A549 (cell line): Measurements from ENCODE around the gene ACO2. TPM values are rescaled to one million over a fixed set of nuclear protein-coding genes. Genes with fewer than 3 reads are reported as not detected.

Source experiments
- ATAC-seq, 2 experiments: fragments of 200-7000 bp in 1 of 2; fragments of >200 bp in 1 of 2; cut with Nextera tagmentation in 1 of 2; cut with Tn5 transposase in 1 of 2; 3 replicates each; pipeline versions ENCODE4 v1.8.0 to v1.9.1; 2018 to 2020; ENCODE audit warnings: mild to moderate bottlenecking in 1 of 2, moderate library complexity in 1 of 2
- CTCF ChIA-PET: fragments of 300-600 bp; sonication (Branson Sonifier 250); formaldehyde crosslinking; extraction: SDS; loops from one replicate; lab custom pipeline; 2021; ENCODE audit warnings: antibody characterized with exemption, inconsistent platforms; lab: Yijun Ruan, JAX
- POLR2A ChIA-PET: fragments of 350-600 bp; formaldehyde crosslinking; extraction: SDS; loops from one replicate; lab custom pipeline; 2021; ENCODE audit warnings: antibody characterized with exemption, inconsistent platforms; lab: Yijun Ruan, JAX
- DNase-seq, 2 experiments: peaks; one replicate each; pipeline versions ENCODE4 v3.0.0 to v3.0.0-alpha.2; 2011 to 2016; ENCODE audit warnings: low read depth in 1 of 2, low spot score in 1 of 2
- FAIRE-seq: peaks from 2 replicates; lab custom pipeline; 2011; peaks lifted over from hg19 to GRCh38; lab: Jason Lieb, UNC
- H3K27ac ChIP-seq, 2 experiments: fragments of >200 bp; sonication (Bioruptor Twin); formaldehyde crosslinking; 3 replicates each; pipeline ENCODE4 v1.5.1; 2016 to 2017
- H3K4me1 ChIP-seq: fragments of >200 bp; sonication (Bioruptor Twin); formaldehyde crosslinking; 3 replicates; pipeline ENCODE4 v1.6.1; 2016
- H3K4me2 ChIP-seq: fragments of >200 bp; sonication (Bioruptor Twin); formaldehyde crosslinking; 3 replicates; pipeline ENCODE4 v1.6.1; 2016
- H3K4me3 ChIP-seq: fragments of >200 bp; sonication (Bioruptor Twin); formaldehyde crosslinking; 3 replicates; pipeline ENCODE4 v1.5.1; 2016
- H3K9me3 ChIP-seq: fragments of >200 bp; sonication (Bioruptor Twin); formaldehyde crosslinking; 3 replicates; pipeline ENCODE4 v1.6.1; 2016
- ATOH8 ChIP-seq: fragments of 250-450 bp; sonication (Bioruptor Pico); IDR thresholded peaks from 2 replicates; pipeline ENCODE4 v1.5.0; 2020; ENCODE audit warnings: low read depth, mild to moderate bottlenecking, moderate library complexity
- BCL3 ChIP-seq: fragments of >200 bp; sonication (Bioruptor Twin); formaldehyde crosslinking; IDR thresholded peaks from 3 replicates; pipeline ENCODE4 v1.6.1; 2016
- CBX2 ChIP-seq: fragments of 200-600 bp; sonication (generic); IDR thresholded peaks from 2 replicates; pipeline ENCODE4 v1.6.1; 2016; ENCODE audit warnings: low read depth, mild to moderate bottlenecking, borderline replicate concordance
- CBX8 ChIP-seq: fragments of 200-600 bp; sonication (generic); IDR thresholded peaks from 2 replicates; pipeline ENCODE4 v1.6.1; 2016
- CEBPB ChIP-seq, 2 experiments: fragments of >200 bp in 1 of 2; sonication (Bioruptor Twin) in 1 of 2; formaldehyde crosslinking in 1 of 2; IDR thresholded peaks; 2 replicates each; pipeline ENCODE4 v1.6.1; 2012 to 2016
- CTCF ChIP-seq: fragments of >200 bp; sonication (Bioruptor Twin); formaldehyde crosslinking; IDR thresholded peaks from 3 replicates; pipeline ENCODE4 v1.5.1; 2016
- EHF ChIP-seq: fragments of 250-450 bp; sonication (Bioruptor Pico); IDR thresholded peaks from 2 replicates; pipeline ENCODE4 v1.5.0; 2020; ENCODE audit warnings: mild to moderate bottlenecking
- EHMT2 ChIP-seq: fragments of 200-600 bp; sonication (generic); IDR thresholded peaks from 2 replicates; pipeline ENCODE4 v1.6.1; 2016; ENCODE audit warnings: antibody characterized with exemption, low read depth, mild to moderate bottlenecking, moderate library complexity
- EP300 ChIP-seq, 2 experiments: fragments of >200 bp; sonication (Bioruptor Twin); formaldehyde crosslinking; IDR thresholded peaks; 2 replicates in 1 of 2; 3 replicates in 1 of 2; pipeline ENCODE4 v1.6.1; 2016 to 2017
- ESRRA ChIP-seq: fragments of 150-350 bp; IDR thresholded peaks from 2 replicates; pipeline ENCODE4 v1.6.1; 2014; ENCODE audit warnings: mild to moderate bottlenecking, low read length, borderline replicate concordance
- FOSL2 ChIP-seq, 2 experiments: fragments of 450-650 bp in 1 of 2; fragments of >200 bp in 1 of 2; sonication (Bioruptor Twin) in 1 of 2; formaldehyde crosslinking; IDR thresholded peaks; 2 replicates each; pipeline versions ENCODE4 v1.5.0 to v1.6.1; 2016 to 2020; ENCODE audit warnings: mild to moderate bottlenecking in 1 of 2, moderate library complexity in 1 of 2
- HOXA7 ChIP-seq: fragments of 250-450 bp; sonication (Bioruptor Pico); IDR thresholded peaks from 2 replicates; pipeline ENCODE4 v1.5.0; 2020; ENCODE audit warnings: mild to moderate bottlenecking, moderate library complexity
- KDM1A ChIP-seq: fragments of 200-600 bp; sonication (generic); IDR thresholded peaks from 2 replicates; pipeline ENCODE4 v1.6.1; 2016; ENCODE audit warnings: low read depth, mild to moderate bottlenecking
- MAFK ChIP-seq: fragments of 450-650 bp; IDR thresholded peaks from 2 replicates; pipeline ENCODE4 v1.6.1; 2014; ENCODE audit not compliant: partially characterized antibody
- PBX3 ChIP-seq: IDR thresholded peaks from 2 replicates; pipeline ENCODE4 v1.6.1; 2012
- POLR2AphosphoS2 ChIP-seq: conservative IDR thresholded peaks from 2 replicates; pipeline ENCODE4 v1.6.1; 2012; ENCODE audit warnings: low read length, improper control_type of control experiment, inconsistent platforms
- REST ChIP-seq: fragments of 200-600 bp; sonication (generic); IDR thresholded peaks from 2 replicates; pipeline ENCODE4 v1.6.1; 2016; ENCODE audit warnings: antibody characterized with exemption, mild to moderate bottlenecking, moderate library complexity
- TFCP2L1 ChIP-seq: fragments of 250-450 bp; sonication (Bioruptor Pico); IDR thresholded peaks from 2 replicates; pipeline ENCODE4 v1.5.0; 2021; ENCODE audit warnings: mild to moderate bottlenecking
- USF2 ChIP-seq: fragments of 450-650 bp; IDR thresholded peaks from 2 replicates; pipeline ENCODE4 v1.6.1; 2014; ENCODE audit warnings: antibody characterized with exemption
- ZC3H11A ChIP-seq: fragments of 450-650 bp; IDR thresholded peaks from 2 replicates; pipeline ENCODE4 v1.6.1; 2014; ENCODE audit warnings: antibody characterized with exemption, mild to moderate bottlenecking
- ZNF302 ChIP-seq: fragments of 250-450 bp; sonication (Bioruptor Pico); IDR thresholded peaks from 2 replicates; pipeline ENCODE4 v1.9.0; 2021; ENCODE audit warnings: inconsistent platforms, mild to moderate bottlenecking, moderate library complexity
- WGBS: methylation state at CpG from one replicate; pipeline ENCODE4 v1.1.6; 2017; ENCODE audit errors: missing lambda C conversion rate; 5-methylcytosine and 5-hydroxymethylcytosine counted together
- polyA plus RNA-seq, 4 experiments: library from polyadenylated mRNA; depleted of rRNA in 3 of 4; stranded (reverse); fragments of >200 nt; fragmentation: RNase III in 1 of 4; extraction: RNeasy Plus Mini Kit Qiagen cat#74134 plus additional on column Dnase treatment in 1 of 4; gene quantifications; 2 replicates in 3 of 4; 3 replicates in 1 of 4; pipeline ENCODE4 v1.2.3, GENCODE V29; 2011 to 2017

Gene ACO2
- polyA plus RNA-seq, 2 of the 4 experiments (the other 2 are of a cell fraction) = 30.7 to 43.7 TPM

GRCh38 chr22:41481131-41481830 lies 12.4 kb downstream of the ACO2 start:
- Histone ChIP-seq H3K4me2 (no peak overlapping the region), H3K4me1 (no peaks in the 10 kb centered on the region; the same call in 2 of the 3 replicates), H3K27ac (no peak overlapping the region), H3K9me3 (no peaks in the 10 kb centered on the region), H3K4me3 (no peak overlapping the region)
- DNase-seq = no peak
- ChIA-PET POLR2A (no interaction called here), CTCF (interaction anchor here (0.8 to 5.0 kb wide), 2 partner anchors 13 to 36 kb away, joined by 3 to 25 read pairs; partner anchors contain the start of gene PHF5A)
- WGBS = 96% methylated on average over 6 of the region's 15 CpGs
- TF ChIP-seq EHF (no peak), REST (no peak), ZNF302 (CRISPR knock-in tag) (no peak), EHMT2 (no peak), KDM1A (no peak)
- ATAC-seq = no peak
- FAIRE-seq = no peak

GRCh38 chr22:41481925-41482318 lies 13.0 kb downstream of the ACO2 start:
- Histone ChIP-seq H3K4me1 (no peaks in the 10 kb centered on the region; the same call in 2 of the 3 replicates), H3K4me3 (no peak overlapping the region), H3K27ac (no peak overlapping the region), H3K9me3 (no peaks in the 10 kb centered on the region), H3K4me2 (no peak overlapping the region)
- 83% methylated on average over 3 of the region's 5 CpGs for WGBS
- no peak for FAIRE-seq
- ChIA-PET CTCF (interaction anchor here (0.8 to 5.0 kb wide), 2 partner anchors 14 to 36 kb away, joined by 3 to 25 read pairs; partner anchors contain the start of gene PHF5A), POLR2A (no interaction called here)
- no peak for DNase-seq
- ATAC-seq = no peak
- TF ChIP-seq FOSL2 (IDR thresholded peaks at IDR 0.05) = no peak
- TF ChIP-seq FOSL2 (CRISPR knock-in tag; IDR thresholded peaks at IDR 0.05) = no peak
- TF ChIP-seq PBX3 = no peak
- no peak for TF ChIP-seq CBX8
- no peak for TF ChIP-seq EP300 (IDR thresholded peaks at IDR 0.05)
- TF ChIP-seq TFCP2L1 = no peak
- TF ChIP-seq MAFK = no peak
- TF ChIP-seq ATOH8 (CRISPR knock-in tag) = no peak
- TF ChIP-seq EHF = no peak
- no peak for TF ChIP-seq CTCF
- TF ChIP-seq BCL3 = no peak
- no peak for TF ChIP-seq USF2
- no peak for TF ChIP-seq ESRRA
- TF ChIP-seq REST = no peak
- no peak for TF ChIP-seq EHMT2
- no peak for TF ChIP-seq CBX2
- TF ChIP-seq POLR2AphosphoS2 = no peak
- TF ChIP-seq CEBPB (IDR thresholded peaks at IDR 0.05) = no peak
- TF ChIP-seq HOXA7 (CRISPR knock-in tag) = no peak
- no peak for TF ChIP-seq ZC3H11A
